Right forelimb (tissue), 1 donor: ENCODE results near the gene JAG2.

Experiments
- DNase-seq: peaks from one replicate; pipeline ENCODE4 v3.0.0-alpha.2; 2018

The JAG2 gene

GRCh38 chr14:105168496-105168978 lies at the start of gene JAG2:
JAG2 (minus strand) TSS chr14:105168776; CDS start chr14:105168420, 356 bp downstream.
- no peak for DNase-seq

- DNase-seq, result no peak
Observed at GRCh38 chr14:105217774-105218173, 49.2 kb upstream of the JAG2 start.

DNA sequence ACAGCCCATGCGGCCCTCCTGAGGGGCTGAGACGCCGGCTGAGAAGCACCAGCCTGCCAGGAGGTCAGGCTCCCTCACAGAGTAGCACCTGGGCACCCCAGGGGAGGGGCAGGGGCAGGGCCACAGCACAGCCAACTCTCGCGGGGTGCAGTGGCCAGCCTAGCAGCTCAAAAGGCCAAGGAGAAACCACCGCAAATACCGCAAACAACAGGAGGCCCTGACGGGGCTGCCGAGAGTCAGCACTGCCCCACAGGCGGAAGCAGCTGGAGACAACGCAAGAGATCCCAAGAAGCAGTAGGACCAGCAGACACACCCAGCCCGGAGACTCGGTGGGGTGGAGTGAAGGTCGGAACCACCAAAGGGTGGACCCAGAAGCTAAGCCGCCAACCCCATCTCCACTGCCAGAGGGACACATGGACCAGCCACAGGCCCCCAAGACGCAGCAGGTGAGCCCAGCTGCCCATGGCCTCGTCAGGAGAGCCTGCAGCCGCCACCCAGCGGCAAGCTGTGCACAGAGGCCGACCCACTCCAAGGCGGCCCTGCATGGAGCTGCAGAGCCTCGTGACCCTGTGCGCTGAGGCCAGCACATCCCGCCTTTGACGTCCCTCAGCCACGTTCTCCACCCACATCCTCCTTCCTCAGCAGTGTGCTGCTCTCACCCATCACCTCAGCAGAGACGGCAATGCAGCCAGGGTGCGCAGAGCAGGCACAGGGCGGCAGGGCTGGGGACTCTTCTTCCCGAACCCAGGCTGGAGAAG lies 48.1 kb upstream of the JAG2 start:
- no peak for DNase-seq

DNA sequence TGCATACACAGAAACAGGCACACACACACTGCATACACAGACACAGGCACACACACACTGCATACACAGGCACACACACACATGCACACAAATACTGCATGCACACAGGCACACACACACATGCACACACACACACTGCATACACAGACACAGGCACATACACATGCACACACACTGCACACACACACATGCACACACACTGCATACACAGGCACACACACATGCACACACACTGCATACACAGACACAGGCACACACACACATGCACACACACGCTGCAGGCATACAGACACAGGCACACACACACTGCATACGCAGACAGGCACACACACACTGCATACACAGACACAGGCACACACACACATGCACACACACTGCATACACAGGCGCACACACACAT lies 47.0 kb upstream of the JAG2 start:
- no peak for DNase-seq

GRCh38 chr14:105214324-105214915 lies 45.8 kb upstream of the JAG2 start:
- no peak for DNase-seq

DNA sequence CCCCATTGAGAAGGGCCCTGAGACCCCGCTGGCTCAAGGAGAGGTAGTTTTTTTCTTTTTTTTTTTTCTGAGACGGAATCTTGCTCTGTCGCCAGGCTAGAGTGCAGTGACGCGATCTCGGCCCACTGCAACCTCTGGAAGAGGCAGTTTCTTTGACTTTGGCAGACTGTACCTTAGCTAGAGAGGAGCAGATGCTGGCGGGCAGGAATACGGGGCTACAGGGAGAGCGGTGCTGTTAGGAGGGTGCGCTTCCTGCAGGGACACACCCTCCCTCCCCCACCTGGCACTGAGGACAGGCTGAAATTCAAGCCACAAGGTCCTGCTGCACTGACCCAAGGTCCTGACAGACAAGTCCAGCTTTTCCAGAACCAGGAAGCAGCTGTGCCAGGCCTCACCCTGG lies 44.8 kb upstream of the JAG2 start:
- DNase-seq, result no peak

- DNase-seq, result no peak
Observed at GRCh38 chr14:105212541-105213300, 44.1 kb upstream of the JAG2 start.

DNA sequence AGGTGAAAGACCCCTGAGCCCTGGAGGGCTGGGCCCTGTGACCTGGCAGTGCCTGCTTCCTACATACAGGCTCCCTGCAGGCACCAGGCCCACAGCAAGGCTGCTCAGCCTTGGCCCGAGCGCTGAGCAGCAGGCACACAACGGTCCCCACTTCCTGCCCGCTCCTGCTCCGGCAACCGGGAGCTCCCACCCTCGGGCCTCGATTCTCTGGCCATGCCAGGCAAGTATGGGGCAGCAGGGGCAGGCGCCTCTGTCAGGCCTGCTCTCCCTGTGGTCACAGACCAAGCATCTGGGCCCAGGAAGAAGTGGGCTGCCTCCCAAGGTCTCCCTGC lies 43.1 kb upstream of the JAG2 start:
- DNase-seq, result no peak

GRCh38 chr14:105211086-105211757 lies 42.6 kb upstream of the JAG2 start:
- no peak for DNase-seq

DNA sequence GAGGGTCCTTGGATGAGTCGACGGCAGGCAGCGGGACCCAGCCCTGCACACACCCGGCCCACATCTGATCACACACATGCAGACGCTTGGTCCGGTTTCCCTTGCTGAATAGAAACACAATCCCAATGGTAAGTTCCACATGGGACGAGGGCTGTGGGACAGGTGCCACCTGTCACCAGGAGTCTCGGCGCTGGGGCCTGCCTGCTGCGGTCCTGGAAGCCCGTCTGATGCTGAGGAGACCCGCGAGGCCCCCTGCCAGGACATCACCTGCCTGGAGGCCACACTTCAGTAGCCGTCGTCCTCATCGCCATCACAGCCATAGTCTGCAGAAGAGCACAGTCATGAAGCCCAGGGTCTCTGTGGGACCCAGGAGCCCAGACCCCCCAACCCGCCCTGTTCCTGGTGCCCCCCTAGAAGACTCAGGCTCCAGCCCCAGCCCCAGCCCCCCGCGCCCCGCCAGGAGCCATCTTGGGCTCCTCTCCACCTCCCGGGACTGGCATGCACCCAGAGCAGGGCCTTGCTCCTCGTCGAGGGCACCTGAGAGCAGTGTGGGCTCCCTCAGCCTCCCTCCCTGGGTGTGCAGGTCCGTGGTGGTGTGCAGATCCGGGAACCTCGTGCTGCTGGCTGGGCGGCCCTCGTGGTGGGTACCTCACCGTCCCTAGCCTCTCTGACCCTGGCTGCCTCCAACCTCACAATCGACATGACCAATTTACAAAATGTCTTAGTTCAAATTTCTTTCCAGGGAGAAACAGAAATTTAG lies 41.9 kb upstream of the JAG2 start:
- no peak for DNase-seq

- no peak for DNase-seq
Observed at GRCh38 chr14:105209646-105210045, 41.1 kb upstream of the JAG2 start.

GRCh38 chr14:105209091-105209490 lies 40.5 kb upstream of the JAG2 start:
- no peak for DNase-seq

DNA sequence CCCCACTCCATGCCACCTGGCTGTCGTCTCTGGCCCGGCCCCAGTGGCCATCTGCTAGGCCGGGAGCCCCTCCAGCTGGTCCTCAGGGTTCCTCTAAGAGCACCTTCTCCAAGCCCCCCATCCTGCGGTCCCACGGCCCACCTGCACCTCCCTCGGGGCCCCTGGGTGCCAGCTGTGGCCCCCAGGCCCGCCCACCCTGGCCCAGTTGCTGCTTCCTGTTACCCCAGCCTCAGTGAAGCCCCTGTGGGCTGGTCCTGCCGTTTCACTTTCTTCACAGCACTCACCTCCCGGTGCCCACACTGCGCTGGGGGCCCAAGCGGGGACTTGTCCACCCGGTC lies 40.1 kb upstream of the JAG2 start:
- no peak for DNase-seq

- DNase-seq, result no peak
Observed at GRCh38 chr14:105207996-105208737, 39.6 kb upstream of the JAG2 start.

DNA sequence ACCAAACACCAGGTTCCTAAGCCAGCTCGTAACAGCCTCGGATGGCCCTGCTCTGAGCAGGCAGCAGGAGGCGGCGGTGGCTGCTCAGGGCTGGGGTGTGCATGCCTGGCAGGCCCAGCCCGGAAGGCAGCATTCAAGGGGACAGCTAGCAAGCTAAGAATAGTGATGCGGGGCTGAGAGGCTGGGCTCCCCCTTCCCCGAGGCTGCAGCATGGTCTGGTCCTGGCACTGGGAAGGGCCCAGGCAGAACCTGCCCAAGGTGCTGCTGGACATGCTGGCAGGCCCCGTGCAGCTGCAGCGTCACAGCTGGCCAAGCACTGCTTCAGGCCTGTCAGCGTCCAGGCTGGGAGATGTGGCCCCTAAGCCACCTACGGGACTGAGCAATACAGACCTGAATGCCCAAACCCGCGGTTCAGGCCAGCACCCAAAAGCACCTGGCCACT lies 38.9 kb upstream of the JAG2 start:
- DNase-seq, result no peak

DNA sequence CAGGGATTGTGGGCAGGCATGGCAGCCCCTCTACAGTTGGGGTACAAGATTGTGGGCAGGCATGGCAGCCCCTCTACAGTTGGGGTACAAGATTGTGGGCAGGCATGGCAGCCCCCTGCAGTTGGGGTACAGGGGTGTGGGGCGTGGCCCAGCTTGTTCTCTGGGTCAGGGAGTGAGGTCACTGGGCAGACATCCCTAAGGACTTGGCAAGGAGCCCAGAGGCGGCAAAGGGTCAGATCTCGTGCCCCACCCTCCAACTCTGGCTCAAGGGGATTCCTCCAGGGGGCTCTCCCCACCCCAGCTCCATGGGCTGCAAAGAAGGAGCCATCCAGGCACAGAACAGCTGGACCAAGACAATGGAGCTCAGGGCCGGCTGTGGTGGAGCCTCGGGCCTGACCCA lies 38.3 kb upstream of the JAG2 start:
- no peak for DNase-seq

DNA sequence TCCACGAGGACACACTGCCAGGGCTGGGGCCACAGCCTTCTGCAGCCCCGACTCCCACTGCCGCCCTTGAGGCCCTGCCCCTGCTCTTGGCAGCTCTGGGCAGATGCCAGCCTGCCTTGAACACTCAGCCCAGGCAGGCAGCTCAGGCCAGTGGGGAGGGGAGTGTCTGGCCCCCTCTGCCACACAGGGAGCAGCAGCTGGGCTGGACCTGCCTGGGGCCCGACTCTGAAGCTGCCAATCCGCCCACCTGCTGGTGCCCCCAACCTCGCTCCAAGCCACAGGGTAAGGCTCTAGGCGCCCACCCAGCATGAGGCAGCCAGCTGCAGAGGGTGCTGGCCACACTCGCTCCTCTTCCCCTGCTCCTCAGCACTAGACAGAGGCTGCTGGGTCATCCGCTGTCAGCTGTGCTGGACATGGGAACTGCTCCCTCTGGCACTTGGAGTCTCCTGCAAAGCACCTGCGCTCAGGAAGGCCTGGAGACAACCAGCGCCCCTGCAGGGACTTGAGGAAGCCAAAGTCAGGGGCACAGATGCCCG lies 37.2 kb upstream of the JAG2 start:
- no peak for DNase-seq

DNA sequence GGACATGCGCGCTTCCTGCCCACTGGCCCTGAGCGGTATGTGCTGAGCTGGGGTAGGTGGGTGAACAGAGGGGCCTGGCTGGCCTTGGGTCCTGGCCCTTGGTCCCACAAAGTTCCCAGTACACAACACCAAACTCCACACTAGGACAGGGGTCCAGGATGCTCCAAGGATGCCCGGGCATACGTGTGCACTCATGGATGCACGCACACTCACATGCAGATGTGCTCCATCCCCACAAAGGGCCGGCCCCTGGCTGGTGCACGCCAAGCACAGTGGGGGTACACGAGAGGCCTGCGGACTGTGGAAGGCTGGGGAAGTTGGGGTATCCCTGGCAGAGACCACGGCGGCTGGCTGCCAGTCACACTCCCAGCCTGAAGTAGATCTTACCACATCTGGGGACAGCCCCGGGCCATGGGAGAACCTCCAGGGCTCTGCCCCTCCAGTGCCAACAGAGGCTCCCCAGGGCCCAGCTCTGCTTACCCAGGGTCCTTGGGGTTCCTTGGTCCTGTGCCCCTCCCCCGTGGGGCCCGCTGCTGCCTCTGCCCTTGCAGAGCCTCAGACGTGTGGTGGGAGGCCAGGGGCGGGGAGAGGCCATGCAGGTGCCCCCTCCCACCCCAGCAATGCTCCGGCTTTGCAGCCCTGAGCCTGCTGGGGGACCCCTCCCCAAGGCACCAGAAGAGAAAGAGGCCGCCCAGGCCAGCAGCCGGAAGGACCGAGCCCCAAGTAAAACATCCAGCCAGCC lies 36.5 kb upstream of the JAG2 start:
- DNase-seq, result no peak

DNA sequence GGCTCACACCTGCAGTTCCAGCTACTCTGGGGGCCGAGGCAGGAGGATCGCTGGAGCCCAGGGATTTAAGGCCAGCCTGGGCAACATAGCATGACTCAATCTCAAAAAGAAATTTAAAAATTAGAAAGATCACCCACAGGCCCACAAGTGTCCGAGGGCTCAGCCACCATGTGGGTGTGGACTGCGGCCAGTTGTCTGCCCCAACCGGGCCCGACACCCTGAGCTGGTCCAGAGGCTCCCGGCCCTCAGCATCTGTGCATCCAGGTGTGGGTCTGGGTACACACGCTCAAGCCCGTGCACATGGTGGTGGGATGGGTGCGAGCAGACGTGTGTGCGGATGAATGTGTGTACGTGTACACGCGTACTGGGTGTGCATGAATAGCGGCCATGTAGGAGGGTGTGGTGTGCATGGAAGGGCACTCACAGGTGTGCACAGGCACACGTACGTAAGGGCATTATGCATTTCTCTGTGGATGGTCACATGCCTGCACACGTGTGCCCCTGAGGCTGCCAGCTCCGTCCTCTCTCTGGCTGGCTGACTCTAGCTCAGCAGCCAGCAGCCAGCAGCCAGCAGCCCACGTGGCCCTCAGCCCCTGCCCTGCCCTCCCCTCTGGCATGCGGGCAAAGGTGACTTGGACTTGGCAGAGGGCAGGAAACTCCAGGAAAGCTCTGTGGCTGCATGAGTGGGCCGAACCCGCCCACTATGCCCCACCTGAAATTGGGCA lies 35.8 kb upstream of the JAG2 start:
- DNase-seq, result no peak

- no peak for DNase-seq
Observed at GRCh38 chr14:105203701-105204100, 35.1 kb upstream of the JAG2 start.
